ENCODE results near the gene NABP2. TPM values are rescaled to one million over a fixed set of nuclear protein-coding genes. Genes with fewer than 3 reads are reported as not detected.
"Not testable (repeated sequence)": the region's sequence is repeated elsewhere in the genome, so short reads cannot be mapped to it uniquely, and the experiment has no call there.

Gene NABP2
- total and polyA plus RNA-seq, 10 donors: 13.4 to 24.6 (median 19.3) TPM

GRCh38 chr12:56267443-56268071 is 43.4 kb downstream of the NABP2 start:
- TF ChIP-seq POLR2A (IDR thresholded peaks at IDR 0.05) (no peak), POLR2AphosphoS5 (IDR thresholded peaks at IDR 0.05) (no peak), CTCF (IDR thresholded peaks at IDR 0.05 in 8 of 11, conservative IDR thresholded peaks at IDR 0.05 in 3 of 11) (no peak)
- intact Hi-C loops (cut with DNase I; ENCODE audit: low total_unique reads): no loop called here
- Histone ChIP-seq H3K9me3 (no peaks in the 10 kb centered on the region), H3K27ac (peak overlapping the region; percentile 67 to 97 (median 94)), H3K4me1 (peaks cover 9 to 27% (median 20%) of the 10 kb centered on the region in 6 donors), H3K4me3 (peak overlapping the region; percentile 49 to 76 (median 72)), H3K36me3 (peaks cover 0 to 39% (median 19%) of the 10 kb centered on the region in 6 donors), H3K27me3 (replicated peaks in 1 of 7) (no peaks in the 10 kb centered on the region)
- WGBS, 5 donors: 32 to 47% (median 35%) methylated on average over 16 to 21 of the region's 21 CpGs
- no peak for DNase-seq

- H3K27ac ChIP-seq: peak overlapping the region in 1 of 8 donors; percentile 18
- H3K27me3 ChIP-seq (replicated peaks in 1 of 7): no peaks in the 10 kb centered on the region
- H3K4me1 ChIP-seq: peaks cover 9 to 21% (median 16%) of the 10 kb centered on the region in 6 donors
- intact Hi-C loops (cut with DNase I; ENCODE audit: low total_unique reads): no loop called here
- peaks cover 0 to 74% (median 53%) of the 10 kb centered on the region in 6 donors for H3K36me3 ChIP-seq
- no peak overlapping the region for H3K4me3 ChIP-seq
- WGBS, 5 donors: 0 to 31% (median 21%) methylated on average over 1 of the region's 1 CpG
- TF ChIP-seq CTCF (IDR thresholded peaks at IDR 0.05 in 8 of 11, conservative IDR thresholded peaks at IDR 0.05 in 3 of 11): peak in 2 of 11 experiments; percentile 5 to 15
- TF ChIP-seq POLR2A (IDR thresholded peaks at IDR 0.05): no peak
- H3K9me3 ChIP-seq: no peaks in the 10 kb centered on the region
- no peak for DNase-seq
Measured at GRCh38 chr12:56271031-56271430, 46.9 kb downstream of the NABP2 start.

- H3K9me3 ChIP-seq; intact Hi-C loops (cut with DNase I; ENCODE audit: low total_unique reads); DNase-seq; H3K27ac ChIP-seq; H3K4me3 ChIP-seq; H3K27me3 ChIP-seq (replicated peaks in 1 of 7): not testable (repeated sequence)
- WGBS, 5 donors: 93 to 100% (median 97%) methylated on average over 2 of the region's 2 CpGs
- Histone ChIP-seq H3K36me3 (peaks cover 0 to 89% (median 64%) of the 10 kb centered on the region in 6 donors), H3K4me1 (peaks cover 2 to 10% (median 6%) of the 10 kb centered on the region in 6 donors)
Measured at GRCh38 chr12:56272468-56272867, 48.3 kb downstream of the NABP2 start.

GRCh38 chr12:56274299-56274698 is 50.2 kb downstream of the NABP2 start:
- H3K36me3 ChIP-seq: peaks cover 0 to 100% (median 82%) of the 10 kb centered on the region in 6 donors
- H3K27ac ChIP-seq: no peak overlapping the region
- WGBS, 5 donors: 89 to 100% (median 97%) methylated on average over 2 of the region's 2 CpGs
- DNase-seq: no peak
- TF ChIP-seq CTCF (IDR thresholded peaks at IDR 0.05 in 8 of 11, conservative IDR thresholded peaks at IDR 0.05 in 3 of 11): no peak
- TF ChIP-seq POLR2A (IDR thresholded peaks at IDR 0.05): no peak
- no peak for TF ChIP-seq POLR2AphosphoS5 (IDR thresholded peaks at IDR 0.05)
- H3K9me3 ChIP-seq: no peaks in the 10 kb centered on the region
- H3K4me3 ChIP-seq: no peak overlapping the region
- intact Hi-C loops (cut with DNase I; ENCODE audit: low total_unique reads): no loop called here
- no peaks in the 10 kb centered on the region for H3K27me3 ChIP-seq (replicated peaks in 1 of 7)
- H3K4me1 ChIP-seq: no peaks in the 10 kb centered on the region
